H9 (cell line): ENCODE data around the gene CALCR. TPM values are rescaled to one million over a fixed set of nuclear protein-coding genes. Genes with fewer than 3 reads are reported as not detected.

Experiments
- DNase-seq: peaks from one replicate; pipeline ENCODE4 v3.0.0-alpha.2; 2017
- H2AFZ ChIP-seq: one replicate; pipeline ENCODE4 v1.6.1; 2013; ENCODE audit warnings: mild to moderate bottlenecking, low read length, control low read depth, moderate library complexity
- H2AK5ac ChIP-seq: 2 replicates; pipeline ENCODE4 v1.6.1; 2013; ENCODE audit warnings: low read length, control low read depth, mixed read lengths; ENCODE audit not compliant: insufficient read length
- H2BK120ac ChIP-seq: one replicate; pipeline ENCODE4 v1.6.1; 2013; ENCODE audit warnings: low read depth, mild to moderate bottlenecking, low read length, control low read depth, inconsistent platforms; ENCODE audit not compliant: poor library complexity, severe bottlenecking
- H2BK12ac ChIP-seq: 2 replicates; pipeline ENCODE4 v1.6.1; 2013; ENCODE audit warnings: low read length, control low read depth, mixed read lengths, low read depth; ENCODE audit not compliant: insufficient read length
- H2BK15ac ChIP-seq: 2 replicates; pipeline ENCODE4 v1.6.1; 2013; ENCODE audit warnings: low read depth, low read length, control low read depth
- H2BK20ac ChIP-seq: one replicate; pipeline ENCODE4 v1.6.1; 2013; ENCODE audit warnings: low read depth, mild to moderate bottlenecking, low read length, control low read depth, inconsistent platforms; ENCODE audit not compliant: poor library complexity, severe bottlenecking
- H2BK5ac ChIP-seq: 2 replicates; pipeline ENCODE4 v1.6.1; 2013; ENCODE audit warnings: low read length, control low read depth, mixed read lengths; ENCODE audit not compliant: insufficient read length
- H3K14ac ChIP-seq: 2 replicates; pipeline ENCODE4 v1.6.1; 2013; ENCODE audit warnings: low read length, control low read depth; ENCODE audit not compliant: insufficient read depth
- H3K18ac ChIP-seq: 2 replicates; pipeline ENCODE4 v1.6.1; 2013; ENCODE audit warnings: low read depth, mild to moderate bottlenecking, mixed read lengths, low read length, control low read depth; ENCODE audit not compliant: insufficient read length
- H3K23ac ChIP-seq: 2 replicates; pipeline ENCODE4 v1.6.1; 2013; ENCODE audit warnings: low read length, control low read depth, mixed read lengths, low read depth; ENCODE audit not compliant: insufficient read length
- H3K23me2 ChIP-seq: 2 replicates; pipeline ENCODE4 v1.6.1; 2013; ENCODE audit warnings: low read depth, mild to moderate bottlenecking, mixed read lengths, low read length, control low read depth; ENCODE audit not compliant: insufficient read length, poor library complexity, severe bottlenecking
- H3K27ac ChIP-seq: 2 replicates; pipeline ENCODE4 v1.5.1; 2013; ENCODE audit warnings: low read length, control low read depth, mixed read lengths, low read depth; ENCODE audit not compliant: insufficient read length
- H3K27me3 ChIP-seq: 2 replicates; pipeline ENCODE4 v1.6.1; 2013; ENCODE audit warnings: low read length, control low read depth, inconsistent platforms; ENCODE audit not compliant: insufficient read depth
- H3K4ac ChIP-seq: 2 replicates; pipeline ENCODE4 v1.6.1; 2013; ENCODE audit warnings: low read depth, mild to moderate bottlenecking, control low read depth, inconsistent platforms, low read length, moderate library complexity
- H3K4me1 ChIP-seq: 2 replicates; pipeline ENCODE4 v1.6.1; 2013; ENCODE audit warnings: low read length, control low read depth, inconsistent platforms; ENCODE audit not compliant: insufficient read depth
- H3K4me2 ChIP-seq: 2 replicates; pipeline ENCODE4 v1.6.1; 2013; ENCODE audit warnings: low read length, control low read depth, mixed read lengths; ENCODE audit not compliant: insufficient read length, insufficient read depth
- H3K56ac ChIP-seq: 2 replicates; pipeline ENCODE4 v1.6.1; 2013; ENCODE audit warnings: low read depth, mild to moderate bottlenecking, mixed read lengths, low read length, control low read depth; ENCODE audit not compliant: insufficient read length
- H3K79me1 ChIP-seq: 2 replicates; pipeline ENCODE4 v1.6.1; 2013; ENCODE audit warnings: low read depth, mild to moderate bottlenecking, moderate library complexity, low read length, control low read depth, inconsistent platforms; ENCODE audit not compliant: insufficient read depth, poor library complexity, severe bottlenecking
- H3K79me2 ChIP-seq: 2 replicates; pipeline ENCODE4 v1.6.1; 2013; ENCODE audit warnings: low read length, control low read depth, inconsistent platforms; ENCODE audit not compliant: insufficient read depth
- H3K9ac ChIP-seq: 2 replicates; pipeline ENCODE4 v1.6.1; 2013; ENCODE audit warnings: low read length, control low read depth, mixed read lengths; ENCODE audit not compliant: insufficient read length; ENCODE audit errors: extremely low read depth
- H3K9me3 ChIP-seq: one replicate; pipeline ENCODE4 v1.6.1; 2013; ENCODE audit warnings: low read depth, low read length, inconsistent platforms; ENCODE audit not compliant: control insufficient read depth
- H3T11ph ChIP-seq: one replicate; pipeline ENCODE4 v1.6.1; 2013; ENCODE audit warnings: mild to moderate bottlenecking, low read length, control low read depth, inconsistent platforms
- H4K20me1 ChIP-seq: one replicate; pipeline ENCODE4 v1.6.1; 2013; ENCODE audit not compliant: control insufficient read depth, insufficient read length, insufficient read depth
- H4K5ac ChIP-seq: 2 replicates; pipeline ENCODE4 v1.6.1; 2013; ENCODE audit warnings: low read depth, mild to moderate bottlenecking, mixed read lengths, low read length, control low read depth; ENCODE audit not compliant: insufficient read length
- H4K8ac ChIP-seq: replicated peaks from 2 replicates; pipeline ENCODE4 v1.6.1; 2013; ENCODE audit warnings: low read length, control low read depth, mixed read lengths, low read depth; ENCODE audit not compliant: insufficient read length
- H4K91ac ChIP-seq: 2 replicates; pipeline ENCODE4 v1.6.1; 2013; ENCODE audit warnings: low read depth, mild to moderate bottlenecking, moderate library complexity, mixed read lengths, low read length, control low read depth; ENCODE audit not compliant: insufficient read length
- H3K27ac Mint-ChIP-seq, 3 experiments: 2 replicates in 2 of 3; 3 replicates in 1 of 3; pipeline ENCODE4 v1.8.0; 2020 to 2021; ENCODE audit warnings: mixed read lengths in 3 of 3, mild to moderate bottlenecking in 1 of 3, moderate library complexity in 1 of 3
- H3K27me3 Mint-ChIP-seq: 2 replicates; pipeline ENCODE4 v1.8.0; 2021; ENCODE audit warnings: low read depth, mild to moderate bottlenecking, moderate library complexity, mixed read lengths
- H3K36me3 Mint-ChIP-seq, 3 experiments: 2 replicates in 2 of 3; 3 replicates in 1 of 3; pipeline ENCODE4 v1.8.0; 2020 to 2021; ENCODE audit warnings: low read depth in 3 of 3, mixed read lengths in 3 of 3; ENCODE audit not compliant: insufficient read depth in 1 of 3
- H3K4me1 Mint-ChIP-seq, 2 experiments: 2 replicates each; pipeline ENCODE4 v1.8.0; 2020; ENCODE audit warnings: mixed read lengths in 2 of 2
- H3K4me3 Mint-ChIP-seq, 2 experiments: 2 replicates in 1 of 2; 3 replicates in 1 of 2; pipeline ENCODE4 v1.8.0; 2020 to 2021; ENCODE audit warnings: mild to moderate bottlenecking in 2 of 2, mixed read lengths in 2 of 2, moderate library complexity in 1 of 2
- H3K9me3 Mint-ChIP-seq, 2 experiments: 2 replicates in 1 of 2; 3 replicates in 1 of 2; pipeline ENCODE4 v1.8.0; 2020; ENCODE audit warnings: mild to moderate bottlenecking in 2 of 2, mixed read lengths in 2 of 2, moderate library complexity in 1 of 2
- WGBS: extraction: QIAGEN DNeasy Blood & Tissue Kit; methylation state at CpG from one replicate; pipeline ENCODE4 v1.1.7; 2013; ENCODE audit warnings: missing lambda C conversion rate, low lambda C conversion rate, mixed read lengths; ENCODE audit not compliant: insufficient read length; ENCODE audit errors: extremely low coverage; 5-methylcytosine and 5-hydroxymethylcytosine counted together
- total RNA-seq: library from RNA; stranded (reverse); gene quantifications from 2 replicates; pipeline ENCODE4 v1.2.1, GENCODE V29; 2021
- TF ChIP-seq, protein P1 (sequence below): fragments of 200-600 bp; sonication (generic); conservative IDR thresholded peaks from 3 replicates; pipeline ENCODE4 v1.8.0; 2021; ENCODE audit warnings: antibody characterized with exemption, mild to moderate bottlenecking

The CALCR gene
- total RNA-seq, 1 experiment from 2014 or later = 0.52 TPM

DNA sequence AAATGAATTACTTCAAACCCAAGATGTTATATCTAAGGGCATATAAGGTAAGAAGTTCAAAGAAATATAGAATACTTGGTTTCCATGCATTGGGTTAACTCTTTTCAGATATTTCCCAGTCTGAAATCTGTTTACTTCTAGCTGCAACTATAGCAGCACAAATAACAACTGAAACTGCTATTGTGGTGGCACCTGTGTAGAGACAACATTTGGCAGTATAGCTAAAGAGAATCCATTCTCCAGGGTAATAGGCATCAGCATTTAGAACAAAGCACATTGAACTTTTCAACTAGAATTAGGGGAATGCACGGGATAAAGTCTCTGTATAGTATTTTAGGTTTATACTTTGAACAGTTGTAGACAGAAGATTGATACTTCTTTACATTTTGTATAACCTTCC is 19.7 kb upstream of the CALCR start:
- Histone ChIP-seq H3K79me2 (no peaks in the 10 kb centered on the region), H3K9ac (no peak overlapping the region)

More for the DNA sequence above, 19.7 kb upstream of the CALCR start:
- Histone ChIP-seq H3K14ac (no peak overlapping the region), H3K4me2 (no peak overlapping the region), H2AFZ (no peak overlapping the region), H4K8ac (no peak overlapping the region), H4K20me1 (no peaks in the 10 kb centered on the region), H2AK5ac (no peak overlapping the region), H3K23me2 (no peaks in the 10 kb centered on the region), H3K18ac (no peak overlapping the region), H2BK5ac (no peak overlapping the region), H3K79me1 (no peaks in the 10 kb centered on the region), H2BK12ac (no peak overlapping the region), H4K5ac (no peak overlapping the region), H3K27me3 (no peaks in the 10 kb centered on the region), H2BK20ac (no peak overlapping the region), H2BK15ac (no peak overlapping the region), H3K9me3 (no peaks in the 10 kb centered on the region), H3T11ph (no peak overlapping the region), H3K27ac (no peak overlapping the region), H3K56ac (no peak overlapping the region), H2BK120ac (no peak overlapping the region), H3K4ac (no peak overlapping the region), H3K4me1 (no peaks in the 10 kb centered on the region), H4K91ac (no peak overlapping the region), H3K23ac (no peak overlapping the region)
- Mint-ChIP-seq H3K4me1 (peaks cover 9 to 13% of the 10 kb centered on the region in 2 experiments), H3K27ac (no peak overlapping the region), H3K9me3 (peaks cover 5 to 10% of the 10 kb centered on the region in 2 experiments), H3K4me3 (no peak overlapping the region), H3K36me3 (peaks cover 3 to 18% (median 7%) of the 10 kb centered on the region in 3 experiments), H3K27me3 (no peaks in the 10 kb centered on the region)
- DNase-seq = no peak
- WGBS = no CpG with 5 or more reads among the region's 1 CpG
- TF ChIP-seq, protein P1, sequence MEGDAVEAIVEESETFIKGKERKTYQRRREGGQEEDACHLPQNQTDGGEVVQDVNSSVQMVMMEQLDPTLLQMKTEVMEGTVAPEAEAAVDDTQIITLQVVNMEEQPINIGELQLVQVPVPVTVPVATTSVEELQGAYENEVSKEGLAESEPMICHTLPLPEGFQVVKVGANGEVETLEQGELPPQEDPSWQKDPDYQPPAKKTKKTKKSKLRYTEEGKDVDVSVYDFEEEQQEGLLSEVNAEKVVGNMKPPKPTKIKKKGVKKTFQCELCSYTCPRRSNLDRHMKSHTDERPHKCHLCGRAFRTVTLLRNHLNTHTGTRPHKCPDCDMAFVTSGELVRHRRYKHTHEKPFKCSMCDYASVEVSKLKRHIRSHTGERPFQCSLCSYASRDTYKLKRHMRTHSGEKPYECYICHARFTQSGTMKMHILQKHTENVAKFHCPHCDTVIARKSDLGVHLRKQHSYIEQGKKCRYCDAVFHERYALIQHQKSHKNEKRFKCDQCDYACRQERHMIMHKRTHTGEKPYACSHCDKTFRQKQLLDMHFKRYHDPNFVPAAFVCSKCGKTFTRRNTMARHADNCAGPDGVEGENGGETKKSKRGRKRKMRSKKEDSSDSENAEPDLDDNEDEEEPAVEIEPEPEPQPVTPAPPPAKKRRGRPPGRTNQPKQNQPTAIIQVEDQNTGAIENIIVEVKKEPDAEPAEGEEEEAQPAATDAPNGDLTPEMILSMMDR = no peak
